Nephron progenitor cell (in vitro differentiated cells): ENCODE data around the gene TGM6.

Experiments
- DNase-seq: peaks from one replicate; pipeline ENCODE4 v3.0.0; 2021
- H3K27ac Mint-ChIP-seq: 2 replicates; pipeline ENCODE4 v1.8.0; 2021; ENCODE audit warnings: mild to moderate bottlenecking, moderate library complexity, mixed read lengths
- H3K27me3 Mint-ChIP-seq: 2 replicates; pipeline ENCODE4 v1.8.0; 2021; ENCODE audit warnings: mild to moderate bottlenecking, low read depth, mixed read lengths; ENCODE audit not compliant: poor library complexity
- H3K36me3 Mint-ChIP-seq: 2 replicates; pipeline ENCODE4 v1.8.0; 2021; ENCODE audit warnings: low read depth, mixed read lengths
- H3K4me1 Mint-ChIP-seq: 2 replicates; pipeline ENCODE4 v1.8.0; 2021; ENCODE audit warnings: mixed read lengths
- H3K4me3 Mint-ChIP-seq: 2 replicates; pipeline ENCODE4 v1.8.0; 2021; ENCODE audit warnings: mild to moderate bottlenecking, moderate library complexity, mixed read lengths
- H3K9me3 Mint-ChIP-seq: 2 replicates; pipeline ENCODE4 v1.8.0; 2021; ENCODE audit warnings: mild to moderate bottlenecking, moderate library complexity, mixed read lengths
- CTCF ChIP-seq: fragments of 200-600 bp; sonication (generic); IDR thresholded peaks from 2 replicates; pipeline ENCODE4 v1.5.0; 2021; ENCODE audit warnings: antibody characterized with exemption

The TGM6 gene

GRCh38 chr20:2364044-2364443 lies 16.7 kb upstream of the TGM6 start:
- H3K27ac Mint-ChIP-seq: no peak overlapping the region
- no peak overlapping the region for H3K4me3 Mint-ChIP-seq
- DNase-seq: no peak
- H3K27me3 Mint-ChIP-seq: peaks cover 4% of the 10 kb centered on the region
- H3K4me1 Mint-ChIP-seq: no peaks in the 10 kb centered on the region
- H3K36me3 Mint-ChIP-seq: peaks cover 6% of the 10 kb centered on the region
- TF ChIP-seq CTCF: no peak
- H3K9me3 Mint-ChIP-seq: peaks cover 42% of the 10 kb centered on the region

- H3K36me3 Mint-ChIP-seq: peaks cover 6% of the 10 kb centered on the region
- H3K4me1 Mint-ChIP-seq: no peaks in the 10 kb centered on the region
- no peak for DNase-seq
- H3K4me3 Mint-ChIP-seq: no peak overlapping the region
- peaks cover 15% of the 10 kb centered on the region for H3K27me3 Mint-ChIP-seq
- no peak for TF ChIP-seq CTCF
- H3K27ac Mint-ChIP-seq: no peak overlapping the region
- peaks cover 42% of the 10 kb centered on the region for H3K9me3 Mint-ChIP-seq
Measured at GRCh38 chr20:2365091-2365490, 15.6 kb upstream of the TGM6 start.

GRCh38 chr20:2365666-2366065 lies 15.0 kb upstream of the TGM6 start:
- Mint-ChIP-seq H3K36me3 (peaks cover 6% of the 10 kb centered on the region), H3K27me3 (peaks cover 20% of the 10 kb centered on the region), H3K4me1 (no peaks in the 10 kb centered on the region), H3K4me3 (no peak overlapping the region), H3K27ac (no peak overlapping the region), H3K9me3 (peaks cover 41% of the 10 kb centered on the region)
- DNase-seq: no peak
- no peak for TF ChIP-seq CTCF

- H3K36me3 Mint-ChIP-seq: no peaks in the 10 kb centered on the region
- DNase-seq: no peak
- H3K27me3 Mint-ChIP-seq: peaks cover 24% of the 10 kb centered on the region
- H3K9me3 Mint-ChIP-seq: peaks cover 22% of the 10 kb centered on the region
- H3K4me3 Mint-ChIP-seq: no peak overlapping the region
- no peaks in the 10 kb centered on the region for H3K4me1 Mint-ChIP-seq
- TF ChIP-seq CTCF: no peak
- H3K27ac Mint-ChIP-seq: no peak overlapping the region
Measured at GRCh38 chr20:2368621-2369020, 12.1 kb upstream of the TGM6 start.

- no peaks in the 10 kb centered on the region for H3K4me1 Mint-ChIP-seq
- no peak for DNase-seq
- peaks cover 27% of the 10 kb centered on the region for H3K27me3 Mint-ChIP-seq
- no peaks in the 10 kb centered on the region for H3K36me3 Mint-ChIP-seq
- H3K9me3 Mint-ChIP-seq: peaks cover 25% of the 10 kb centered on the region
- no peak for TF ChIP-seq CTCF
- no peak overlapping the region for H3K4me3 Mint-ChIP-seq
- H3K27ac Mint-ChIP-seq: no peak overlapping the region
Measured at GRCh38 chr20:2373098-2373497, 7.6 kb upstream of the TGM6 start.

GRCh38 chr20:2374346-2375125 lies 6.2 kb upstream of the TGM6 start:
- no peaks in the 10 kb centered on the region for H3K36me3 Mint-ChIP-seq
- H3K27me3 Mint-ChIP-seq: peaks cover 18% of the 10 kb centered on the region
- no peaks in the 10 kb centered on the region for H3K4me1 Mint-ChIP-seq
- no peak overlapping the region for H3K27ac Mint-ChIP-seq
- no peak for TF ChIP-seq CTCF
- H3K9me3 Mint-ChIP-seq: peaks cover 12% of the 10 kb centered on the region
- no peak overlapping the region for H3K4me3 Mint-ChIP-seq
- DNase-seq: no peak
